Right lobe of liver (tissue), 4 donors: ENCODE results near the gene KLRK1.

Experiments used
- CTCF ChIP-seq, 4 donors: fragments of 200-600 bp in 3 of 4; fragments of 450-650 bp in 1 of 4; IDR thresholded peaks; one replicate each; pipeline versions ENCODE4 v1.5.1 to v1.8.0; 2016 to 2022; ENCODE audit warnings: antibody characterized with exemption in 4 of 4, mild to moderate bottlenecking in 2 of 4
- POLR2A ChIP-seq: fragments of 450-650 bp; IDR thresholded peaks from one replicate; pipeline ENCODE4 v1.6.1; 2017; ENCODE audit warnings: antibody characterized with exemption, mild to moderate bottlenecking
- donor health status: DM: no; HTN: no; CAD: no.
- donor health status: DM: no; HTN: no; CAD: no.
- donor health status: DM: no; HTN: yes; CAD: no.

DNA sequence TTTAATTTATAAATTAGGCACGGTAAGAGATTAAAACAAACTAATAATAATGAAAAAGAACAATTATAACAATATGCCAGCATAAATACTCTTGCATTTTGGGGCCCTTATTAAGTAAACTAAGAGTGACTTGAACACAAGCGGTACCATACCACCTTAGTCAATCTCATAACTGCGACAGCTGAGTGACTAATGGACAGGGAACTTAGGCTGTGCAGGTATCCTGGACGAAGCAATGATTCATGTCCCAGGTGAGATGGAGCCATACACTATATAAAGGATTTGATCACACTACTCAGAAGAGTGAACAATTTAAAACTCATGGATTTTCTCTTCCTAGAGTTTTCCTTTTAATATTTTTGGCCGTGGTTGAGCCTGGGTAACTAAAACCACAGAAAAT lies 15.5 kb upstream of the KLRK1 start:
- TF ChIP-seq CTCF (IDR thresholded peaks at IDR 0.05) (no peak), POLR2A (no peak)
